HG02970 (cell line): Measurements from ENCODE around the gene LRRC7.
"Not testable (repeated sequence)": the region's sequence is repeated elsewhere in the genome, so short reads cannot be mapped to it uniquely, and the experiment has no call there.

Source experiments
- ATAC-seq: cut with Tn5 transposase; IDR thresholded peaks from one replicate; pipeline ENCODE4 v1.9.1; 2021; ENCODE audit warnings: mild to moderate bottlenecking, moderate library complexity, moderate number of reproducible peaks; ENCODE audit not compliant: unreplicated experiment, low FRiP score

The LRRC7 gene

GRCh38 chr1:69691179-69691578, 123.5 kb downstream of the LRRC7 start:
- ATAC-seq = no peak

GRCh38 chr1:69693921-69694675, 126.4 kb downstream of the LRRC7 start:
- ATAC-seq = no peak

- ATAC-seq = no peak
Measured at GRCh38 chr1:69697340-69697739, 129.6 kb downstream of the LRRC7 start.

GRCh38 chr1:69700770-69701169, 133.0 kb downstream of the LRRC7 start:
- no peak for ATAC-seq

GRCh38 chr1:69702085-69702484, 134.4 kb downstream of the LRRC7 start:
- ATAC-seq = no peak

- ATAC-seq = no peak
Measured at GRCh38 chr1:69706473-69706872, 138.8 kb downstream of the LRRC7 start.

GRCh38 chr1:69707103-69707502, 139.4 kb downstream of the LRRC7 start:
- no peak for ATAC-seq

GRCh38 chr1:69710484-69711189, 142.9 kb downstream of the LRRC7 start:
- no peak for ATAC-seq

- ATAC-seq = no peak
Measured at GRCh38 chr1:69711190-69711930, 143.6 kb downstream of the LRRC7 start.

- not testable (repeated sequence) for ATAC-seq
Measured at GRCh38 chr1:69717834-69718233, 150.1 kb downstream of the LRRC7 start.

GRCh38 chr1:69728206-69728605, 160.5 kb downstream of the LRRC7 start:
- ATAC-seq = no peak

GRCh38 chr1:69733061-69733460, 165.3 kb downstream of the LRRC7 start:
- ATAC-seq = no peak

GRCh38 chr1:69737527-69738185, 169.9 kb downstream of the LRRC7 start:
- ATAC-seq = no peak

- ATAC-seq = no peak
Measured at GRCh38 chr1:69738458-69739250, 170.9 kb downstream of the LRRC7 start.

- no peak for ATAC-seq
Measured at GRCh38 chr1:69739251-69739605, 171.5 kb downstream of the LRRC7 start.

- ATAC-seq = no peak
Measured at GRCh38 chr1:69743146-69743545, 175.4 kb downstream of the LRRC7 start.

GRCh38 chr1:69744381-69744780, 176.7 kb downstream of the LRRC7 start:
- no peak for ATAC-seq

GRCh38 chr1:69747207-69747606, 179.5 kb downstream of the LRRC7 start:
- no peak for ATAC-seq

GRCh38 chr1:69750638-69751037, 182.9 kb downstream of the LRRC7 start:
- ATAC-seq = no peak

GRCh38 chr1:69752831-69753230, 185.1 kb downstream of the LRRC7 start:
- no peak for ATAC-seq
